ENCODE results near the gene ZNF678. TPM values are rescaled to one million over a fixed set of nuclear protein-coding genes. Genes with fewer than 3 reads are reported as not detected.
"Not testable (repeated sequence)": the region's sequence is repeated elsewhere in the genome, so short reads cannot be mapped to it uniquely, and the experiment has no call there.

The ZNF678 gene
- total RNA-seq, 1 donor from 2014 or later, result 21.7 TPM

DNA sequence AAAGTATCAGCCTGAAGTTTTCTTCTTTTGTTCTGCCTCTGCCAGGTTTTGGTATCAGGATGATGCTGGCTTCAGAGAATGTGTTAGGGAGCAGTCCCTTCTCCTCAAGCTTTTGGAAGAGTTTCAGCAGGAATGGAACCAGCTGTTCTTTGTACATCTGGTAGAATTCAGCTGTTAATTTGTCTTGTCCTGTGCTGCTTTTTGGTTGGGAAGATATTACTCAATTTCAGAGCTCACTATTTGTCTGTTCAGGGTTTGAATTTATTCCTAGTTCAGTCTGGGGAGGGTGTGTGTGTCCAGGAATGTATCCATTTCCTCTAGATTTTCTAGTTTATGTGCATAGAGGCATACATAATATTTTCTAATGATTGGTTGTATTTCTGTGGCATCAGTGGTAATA lies 12.8 kb downstream of the ZNF678 start:
- DNase-seq (ENCODE audit: extremely low spot score, unreplicated experiment), result no peak
- Mint-ChIP-seq H3K4me3 (no peak overlapping the region), H3K27ac (no peak overlapping the region), H3K27me3 (no peaks in the 10 kb centered on the region), H3K4me1 (ENCODE audit: unreplicated experiment) (no peaks in the 10 kb centered on the region), H3K9me3 (peaks cover 44% of the 10 kb centered on the region), H3K36me3 (peaks cover 61% of the 10 kb centered on the region)
- TF ChIP-seq, protein P1, sequence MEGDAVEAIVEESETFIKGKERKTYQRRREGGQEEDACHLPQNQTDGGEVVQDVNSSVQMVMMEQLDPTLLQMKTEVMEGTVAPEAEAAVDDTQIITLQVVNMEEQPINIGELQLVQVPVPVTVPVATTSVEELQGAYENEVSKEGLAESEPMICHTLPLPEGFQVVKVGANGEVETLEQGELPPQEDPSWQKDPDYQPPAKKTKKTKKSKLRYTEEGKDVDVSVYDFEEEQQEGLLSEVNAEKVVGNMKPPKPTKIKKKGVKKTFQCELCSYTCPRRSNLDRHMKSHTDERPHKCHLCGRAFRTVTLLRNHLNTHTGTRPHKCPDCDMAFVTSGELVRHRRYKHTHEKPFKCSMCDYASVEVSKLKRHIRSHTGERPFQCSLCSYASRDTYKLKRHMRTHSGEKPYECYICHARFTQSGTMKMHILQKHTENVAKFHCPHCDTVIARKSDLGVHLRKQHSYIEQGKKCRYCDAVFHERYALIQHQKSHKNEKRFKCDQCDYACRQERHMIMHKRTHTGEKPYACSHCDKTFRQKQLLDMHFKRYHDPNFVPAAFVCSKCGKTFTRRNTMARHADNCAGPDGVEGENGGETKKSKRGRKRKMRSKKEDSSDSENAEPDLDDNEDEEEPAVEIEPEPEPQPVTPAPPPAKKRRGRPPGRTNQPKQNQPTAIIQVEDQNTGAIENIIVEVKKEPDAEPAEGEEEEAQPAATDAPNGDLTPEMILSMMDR (conservative IDR thresholded peaks at IDR 0.05), result no peak

DNA sequence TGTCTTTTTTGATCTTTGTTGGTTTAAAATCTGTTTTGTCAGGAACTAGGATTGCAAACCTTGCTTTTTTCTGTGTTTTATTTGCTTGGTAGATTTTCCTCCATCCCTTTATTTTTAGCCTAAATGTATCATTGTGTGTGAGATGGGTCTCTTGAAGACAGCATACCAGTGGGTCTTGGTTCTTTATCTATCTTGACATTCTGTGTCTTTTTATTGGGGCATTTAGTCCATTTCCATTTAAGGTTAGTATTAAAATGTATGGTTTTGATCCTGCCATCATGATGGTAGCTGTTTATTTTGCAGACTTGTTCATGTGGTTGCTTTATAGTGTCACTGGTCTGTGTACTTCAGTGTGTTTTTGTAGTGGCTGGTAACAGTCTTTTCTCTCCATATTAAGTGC lies 14.1 kb downstream of the ZNF678 start:
- H3K4me1 Mint-ChIP-seq (ENCODE audit: unreplicated experiment), result no peaks in the 10 kb centered on the region
- peaks cover 60% of the 10 kb centered on the region for H3K36me3 Mint-ChIP-seq
- H3K27me3 Mint-ChIP-seq, result no peaks in the 10 kb centered on the region
- no peak overlapping the region for H3K27ac Mint-ChIP-seq
- DNase-seq (ENCODE audit: extremely low spot score, unreplicated experiment), result no peak
- TF ChIP-seq, protein P1 (conservative IDR thresholded peaks at IDR 0.05), result no peak
- peaks cover 44% of the 10 kb centered on the region for H3K9me3 Mint-ChIP-seq
- no peak overlapping the region for H3K4me3 Mint-ChIP-seq

DNA sequence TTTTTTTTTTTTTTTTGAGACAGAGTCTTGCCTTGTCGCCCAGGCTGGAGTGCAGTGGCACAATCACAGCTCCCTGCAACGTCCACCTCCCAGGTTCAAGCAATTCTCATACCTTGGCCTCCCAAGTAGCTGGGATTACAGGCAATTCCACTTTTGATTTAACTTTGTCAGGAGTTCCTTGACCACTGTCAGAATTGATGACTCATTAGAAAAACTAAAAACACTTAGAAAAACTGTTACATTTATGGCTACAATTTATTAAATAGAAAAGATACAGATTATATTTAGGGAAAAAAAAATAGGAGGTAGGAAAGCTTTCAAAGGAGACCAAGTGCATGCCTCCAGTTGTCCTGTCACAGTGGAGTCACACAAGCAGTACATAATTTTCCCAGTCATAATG lies 20.0 kb downstream of the ZNF678 start:
- no peak for DNase-seq (ENCODE audit: extremely low spot score, unreplicated experiment)
- Mint-ChIP-seq H3K27me3 (no peaks in the 10 kb centered on the region), H3K4me3 (no peak overlapping the region), H3K9me3 (peaks cover 22% of the 10 kb centered on the region), H3K36me3 (peaks cover 53% of the 10 kb centered on the region), H3K4me1 (ENCODE audit: unreplicated experiment) (no peaks in the 10 kb centered on the region), H3K27ac (no peak overlapping the region)
- TF ChIP-seq, protein P1 (conservative IDR thresholded peaks at IDR 0.05), result no peak

DNA sequence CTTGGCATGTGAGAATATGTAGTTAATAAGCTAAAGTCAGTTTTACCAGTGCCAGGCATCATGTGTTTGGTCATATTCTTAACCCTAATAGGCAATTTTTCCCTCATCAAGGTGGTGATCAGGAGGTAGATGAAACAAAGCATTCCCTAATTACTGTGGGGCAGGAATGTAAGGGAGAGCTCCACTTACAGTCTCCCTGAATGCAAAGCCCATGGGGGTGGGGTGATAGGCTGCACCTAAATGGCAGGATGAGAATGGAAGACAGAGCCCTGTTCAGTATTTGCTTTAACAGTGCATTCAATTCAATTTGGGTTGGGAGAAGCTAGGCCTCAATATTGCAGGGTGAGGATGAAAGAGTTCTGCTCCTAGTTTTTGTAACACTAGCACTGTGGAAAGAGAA lies 23.4 kb downstream of the ZNF678 start:
- H3K4me1 Mint-ChIP-seq (ENCODE audit: unreplicated experiment), result no peaks in the 10 kb centered on the region
- H3K27ac Mint-ChIP-seq, result no peak overlapping the region
- DNase-seq (ENCODE audit: extremely low spot score, unreplicated experiment), result no peak
- no peak overlapping the region for H3K4me3 Mint-ChIP-seq
- H3K36me3 Mint-ChIP-seq, result peaks cover 62% of the 10 kb centered on the region
- TF ChIP-seq, protein P1 (conservative IDR thresholded peaks at IDR 0.05), result no peak
- H3K9me3 Mint-ChIP-seq, result peaks cover 28% of the 10 kb centered on the region
- H3K27me3 Mint-ChIP-seq, result no peaks in the 10 kb centered on the region

DNA sequence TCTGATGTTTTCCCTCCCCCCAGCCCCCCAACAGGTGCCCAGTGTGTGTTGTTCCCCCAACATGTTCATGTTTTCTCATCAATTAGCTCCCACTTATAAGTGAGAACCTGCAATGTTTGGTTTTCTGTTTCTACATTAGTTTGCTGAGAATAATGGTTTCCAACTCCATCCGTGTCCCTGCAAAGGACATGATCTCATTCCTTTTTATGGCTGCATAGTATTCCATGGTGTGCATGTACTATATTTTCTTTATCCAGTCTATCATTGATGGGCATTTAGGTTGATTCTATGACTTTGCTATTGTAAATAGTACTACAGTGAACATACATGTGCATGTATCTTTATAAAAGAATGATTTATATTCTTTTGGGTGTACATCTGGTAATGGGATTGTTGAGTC lies 24.6 kb downstream of the ZNF678 start:
- no peak for DNase-seq (ENCODE audit: extremely low spot score, unreplicated experiment)
- TF ChIP-seq, protein P1 (conservative IDR thresholded peaks at IDR 0.05), result no peak
- Mint-ChIP-seq H3K36me3 (peaks cover 60% of the 10 kb centered on the region), H3K4me1 (ENCODE audit: unreplicated experiment) (no peaks in the 10 kb centered on the region), H3K27me3 (no peaks in the 10 kb centered on the region), H3K9me3 (peaks cover 28% of the 10 kb centered on the region), H3K4me3 (no peak overlapping the region), H3K27ac (no peak overlapping the region)

DNA sequence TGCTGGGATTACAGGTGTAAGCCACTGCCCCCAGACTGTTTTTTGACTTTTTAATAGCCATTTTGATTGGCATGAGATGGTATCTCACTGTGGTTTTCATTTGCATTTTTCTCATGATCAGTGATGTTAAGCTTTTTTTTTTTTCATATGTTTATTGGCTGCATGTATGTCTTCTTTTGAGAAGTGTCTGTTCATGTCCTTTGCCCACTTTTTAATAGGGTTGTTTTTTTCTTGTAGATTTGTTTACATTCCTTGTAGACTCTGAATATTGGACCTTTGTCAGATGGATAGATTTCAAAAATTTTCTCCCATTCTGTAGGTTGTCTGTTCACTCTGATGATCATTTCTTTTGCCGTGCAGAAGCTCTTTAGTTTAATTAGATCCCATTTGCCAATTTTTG lies 25.4 kb downstream of the ZNF678 start:
- Mint-ChIP-seq H3K9me3 (peaks cover 28% of the 10 kb centered on the region), H3K36me3 (peaks cover 65% of the 10 kb centered on the region)
- H3K4me1 Mint-ChIP-seq (ENCODE audit: unreplicated experiment); H3K27me3 Mint-ChIP-seq; H3K27ac Mint-ChIP-seq; H3K4me3 Mint-ChIP-seq; DNase-seq (ENCODE audit: extremely low spot score, unreplicated experiment): not testable (repeated sequence)

DNA sequence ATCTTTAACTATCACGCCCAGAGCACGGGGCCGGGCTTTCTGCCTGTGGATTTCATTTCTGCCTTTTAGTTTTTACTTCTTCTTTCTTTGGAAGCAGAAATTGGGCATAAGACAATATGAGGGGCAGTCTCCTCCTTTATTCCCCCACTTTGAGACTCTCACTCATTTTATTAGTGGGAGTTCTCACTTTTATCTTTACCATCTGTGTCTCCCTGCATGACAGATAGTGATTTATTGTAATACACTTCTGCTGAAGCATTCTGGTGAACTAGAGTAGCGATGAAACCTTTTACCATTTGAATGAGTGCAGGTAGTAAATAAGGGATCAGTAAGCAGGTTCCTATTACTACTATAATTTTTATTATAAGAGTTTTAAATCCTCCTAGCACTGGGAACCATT lies 26.4 kb downstream of the ZNF678 start:
- DNase-seq (ENCODE audit: extremely low spot score, unreplicated experiment); H3K27me3 Mint-ChIP-seq; H3K4me1 Mint-ChIP-seq (ENCODE audit: unreplicated experiment); H3K27ac Mint-ChIP-seq; H3K4me3 Mint-ChIP-seq: not testable (repeated sequence)
- Mint-ChIP-seq H3K9me3 (peaks cover 22% of the 10 kb centered on the region), H3K36me3 (peaks cover 62% of the 10 kb centered on the region)

DNA sequence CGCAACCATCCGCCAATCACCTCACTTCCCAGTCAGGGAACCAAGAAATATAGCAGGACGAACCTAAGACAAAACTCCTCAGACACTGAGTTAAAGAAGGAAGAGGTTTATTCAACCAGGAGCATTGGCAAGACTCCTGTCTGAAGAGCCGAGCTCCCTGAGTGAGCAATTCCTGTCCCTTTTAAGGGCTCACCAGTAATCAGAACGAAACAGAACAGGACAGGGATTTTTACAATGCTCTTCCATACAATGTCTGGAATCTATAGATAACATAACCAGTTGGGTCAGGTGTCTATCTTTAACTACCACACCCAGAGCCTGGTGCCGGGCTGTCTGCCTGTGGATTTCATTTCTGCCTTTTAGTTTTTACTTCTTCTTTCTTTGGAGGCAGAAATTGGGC lies 32.9 kb downstream of the ZNF678 start:
- H3K27ac Mint-ChIP-seq, result not testable (repeated sequence)

More for the DNA sequence above, 32.9 kb downstream of the ZNF678 start:
- H3K4me3 Mint-ChIP-seq; DNase-seq (ENCODE audit: extremely low spot score, unreplicated experiment); H3K4me1 Mint-ChIP-seq (ENCODE audit: unreplicated experiment); H3K27me3 Mint-ChIP-seq: not testable (repeated sequence)
- Mint-ChIP-seq H3K36me3 (peaks cover 61% of the 10 kb centered on the region), H3K9me3 (peaks cover 24% of the 10 kb centered on the region)
